ENCODE measurements around the gene GALE.

DNA sequence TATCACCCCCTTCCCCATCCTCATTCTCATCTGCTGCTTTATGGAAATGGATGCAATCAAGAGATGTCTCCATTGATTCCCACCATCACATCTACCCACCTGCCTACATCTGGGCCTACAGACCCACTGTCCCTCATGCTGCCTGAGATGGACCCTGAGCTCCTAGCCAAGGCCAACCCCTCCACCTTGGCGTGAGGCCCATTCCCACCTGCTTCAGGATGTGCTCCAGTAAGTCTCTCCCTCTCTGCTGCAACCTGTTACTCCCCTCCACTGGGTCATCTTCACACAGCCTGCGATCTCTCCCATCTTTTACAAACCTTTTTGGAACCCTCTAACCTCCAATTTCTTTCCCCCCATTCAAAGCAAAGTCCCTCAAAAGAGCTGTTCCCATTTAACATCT is 4.5 kb upstream of the GALE start:
- no peak for TF ChIP-seq POLR2AphosphoS5 (IDR thresholded peaks at IDR 0.05)
- TF ChIP-seq, protein P1, sequence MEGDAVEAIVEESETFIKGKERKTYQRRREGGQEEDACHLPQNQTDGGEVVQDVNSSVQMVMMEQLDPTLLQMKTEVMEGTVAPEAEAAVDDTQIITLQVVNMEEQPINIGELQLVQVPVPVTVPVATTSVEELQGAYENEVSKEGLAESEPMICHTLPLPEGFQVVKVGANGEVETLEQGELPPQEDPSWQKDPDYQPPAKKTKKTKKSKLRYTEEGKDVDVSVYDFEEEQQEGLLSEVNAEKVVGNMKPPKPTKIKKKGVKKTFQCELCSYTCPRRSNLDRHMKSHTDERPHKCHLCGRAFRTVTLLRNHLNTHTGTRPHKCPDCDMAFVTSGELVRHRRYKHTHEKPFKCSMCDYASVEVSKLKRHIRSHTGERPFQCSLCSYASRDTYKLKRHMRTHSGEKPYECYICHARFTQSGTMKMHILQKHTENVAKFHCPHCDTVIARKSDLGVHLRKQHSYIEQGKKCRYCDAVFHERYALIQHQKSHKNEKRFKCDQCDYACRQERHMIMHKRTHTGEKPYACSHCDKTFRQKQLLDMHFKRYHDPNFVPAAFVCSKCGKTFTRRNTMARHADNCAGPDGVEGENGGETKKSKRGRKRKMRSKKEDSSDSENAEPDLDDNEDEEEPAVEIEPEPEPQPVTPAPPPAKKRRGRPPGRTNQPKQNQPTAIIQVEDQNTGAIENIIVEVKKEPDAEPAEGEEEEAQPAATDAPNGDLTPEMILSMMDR (IDR thresholded peaks at IDR 0.05), result no peak
- TF ChIP-seq POLR2A (IDR thresholded peaks at IDR 0.05), result no peak

Measured in gastroesophageal sphincter (tissue), 3 donors.